A673 (cell line): ENCODE data around the gene CTSZ.

Experiments used
- CTCF ChIP-seq: fragments of 300-800, 200-600 bp; sonication (generic); conservative IDR thresholded peaks from 2 replicates; pipeline ENCODE4 v1.5.1; 2017; ENCODE audit warnings: low read depth, mild to moderate bottlenecking, antibody characterized with exemption, low read length, moderate library complexity, mixed read lengths
- EZH2 ChIP-seq: fragments of 200-600 bp; sonication (generic); IDR thresholded peaks from 2 replicates; pipeline ENCODE4 v1.6.1; 2017; ENCODE audit warnings: borderline replicate concordance, low read depth, mild to moderate bottlenecking, mixed read lengths, antibody characterized with exemption, low read length; ENCODE audit not compliant: poor library complexity, severe bottlenecking

- TF ChIP-seq EZH2 (no peak), CTCF (no peak)
Observed at GRCh38 chr20:59006864-59007664, at the start of gene CTSZ.
